Prostate gland (tissue), 2 donors: ENCODE results near the gene C13orf42.

Experiments used
- POLR2AphosphoS5 ChIP-seq: sonication (generic); formaldehyde crosslinking; IDR thresholded peaks from one replicate; pipeline ENCODE4 v1.6.1; 2017; ENCODE audit warnings: antibody characterized with exemption
- TF ChIP-seq, protein P1 (sequence below), 4 experiments: fragments of 200-600 bp in 2 of 4; fragments of 450-650 bp in 2 of 4; sonication (generic) in 2 of 4; IDR thresholded peaks; 1 replicate in 3 of 4; 2 replicates in 1 of 4; pipeline ENCODE4 v1.5.1; 2016 to 2019; ENCODE audit warnings: antibody characterized with exemption in 4 of 4, mild to moderate bottlenecking in 2 of 4, moderate library complexity in 2 of 4

DNA sequence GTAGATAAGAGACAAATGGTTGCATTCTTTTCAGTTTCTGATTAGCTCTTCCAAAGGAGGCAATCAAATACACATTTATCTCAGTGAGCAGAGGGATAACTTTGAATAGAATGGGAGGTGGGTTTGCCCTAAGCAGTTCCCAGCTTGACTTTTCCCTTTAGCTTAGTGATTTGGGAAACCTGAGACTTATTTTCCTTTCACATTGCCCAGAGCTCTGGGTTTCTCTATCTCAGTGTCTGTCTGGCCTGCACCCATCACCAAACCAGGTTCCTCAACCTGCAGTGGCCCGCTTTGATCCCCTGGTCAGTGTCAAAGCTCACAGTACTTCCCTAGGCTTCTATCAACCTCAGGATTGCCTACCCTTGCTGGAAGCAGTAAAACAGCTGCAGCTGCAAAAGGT lies 35.6 kb upstream of the C13orf42 start:
- TF ChIP-seq, protein P1, sequence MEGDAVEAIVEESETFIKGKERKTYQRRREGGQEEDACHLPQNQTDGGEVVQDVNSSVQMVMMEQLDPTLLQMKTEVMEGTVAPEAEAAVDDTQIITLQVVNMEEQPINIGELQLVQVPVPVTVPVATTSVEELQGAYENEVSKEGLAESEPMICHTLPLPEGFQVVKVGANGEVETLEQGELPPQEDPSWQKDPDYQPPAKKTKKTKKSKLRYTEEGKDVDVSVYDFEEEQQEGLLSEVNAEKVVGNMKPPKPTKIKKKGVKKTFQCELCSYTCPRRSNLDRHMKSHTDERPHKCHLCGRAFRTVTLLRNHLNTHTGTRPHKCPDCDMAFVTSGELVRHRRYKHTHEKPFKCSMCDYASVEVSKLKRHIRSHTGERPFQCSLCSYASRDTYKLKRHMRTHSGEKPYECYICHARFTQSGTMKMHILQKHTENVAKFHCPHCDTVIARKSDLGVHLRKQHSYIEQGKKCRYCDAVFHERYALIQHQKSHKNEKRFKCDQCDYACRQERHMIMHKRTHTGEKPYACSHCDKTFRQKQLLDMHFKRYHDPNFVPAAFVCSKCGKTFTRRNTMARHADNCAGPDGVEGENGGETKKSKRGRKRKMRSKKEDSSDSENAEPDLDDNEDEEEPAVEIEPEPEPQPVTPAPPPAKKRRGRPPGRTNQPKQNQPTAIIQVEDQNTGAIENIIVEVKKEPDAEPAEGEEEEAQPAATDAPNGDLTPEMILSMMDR (IDR thresholded peaks at IDR 0.05): no peak
- TF ChIP-seq POLR2AphosphoS5: no peak
